HepG2 (cell line): ENCODE results near the gene SLC36A3. TPM values are rescaled to one million over a fixed set of nuclear protein-coding genes. Genes with fewer than 3 reads are reported as not detected.

ENCODE experiments used
- ATAC-seq: fragments of 200-7000 bp; cut with Tn5 transposase; 3 replicates; pipeline ENCODE4 v1.9.1; 2020; ENCODE audit warnings: mild to moderate bottlenecking, moderate library complexity
- BruUV-seq: library from RNA; stranded (reverse); fragments of 400-500 nt; replicated peaks from 2 replicates; lab custom pipeline; 2021; lab: Mats Ljungman, UMichigan
- CTCF ChIA-PET: fragments of 300-600 bp; formaldehyde crosslinking; extraction: SDS; loops from one replicate; lab custom pipeline; 2021; ENCODE audit warnings: low total read pairs, inconsistent platforms, low intra/inter-chr PET ratio; lab: Yijun Ruan, JAX
- POLR2A ChIA-PET: fragments of 350-600 bp; sonication (Branson Sonifier 250); formaldehyde crosslinking; loops from one replicate; lab custom pipeline; 2020; ENCODE audit warnings: antibody characterized with exemption, inconsistent platforms; lab: Yijun Ruan, JAX
- DNase-seq: peaks from one replicate; pipeline ENCODE4 v3.0.0-alpha.2; 2015; ENCODE audit warnings: low spot score
- FAIRE-seq: peaks from 3 replicates; lab custom pipeline; 2011; peaks lifted over from hg19 to GRCh38; lab: Jason Lieb, UNC
- H2AFZ ChIP-seq: one replicate; pipeline ENCODE4 v1.6.1; 2011; ENCODE audit warnings: low read length, inconsistent platforms
- H3K27ac ChIP-seq: fragments of 300-600 bp; 3 replicates; pipeline ENCODE4 v1.8.0; 2011; ENCODE audit warnings: mixed run types, mild to moderate bottlenecking, mixed read lengths, low read length, inconsistent platforms; ENCODE audit not compliant: insufficient read depth; ENCODE audit errors: extremely low read length
- H3K27me3 ChIP-seq, 2 experiments: fragments of 200-600 bp in 1 of 2; 2 replicates in 1 of 2; 3 replicates in 1 of 2; pipeline versions ENCODE4 v1.6.0 to v1.8.0; 2011; ENCODE audit warnings: low read length in 2 of 2, mild to moderate bottlenecking in 2 of 2, moderate library complexity in 2 of 2, inconsistent platforms in 1 of 2; ENCODE audit not compliant: insufficient read depth in 2 of 2, control insufficient read depth in 1 of 2
- H3K36me3 ChIP-seq, 2 experiments: fragments of 200-600 bp in 1 of 2; replicated peaks in 1 of 2; 2 replicates in 1 of 2; 3 replicates in 1 of 2; pipeline versions ENCODE4 v1.5.1 to v1.8.0; 2011; ENCODE audit warnings: low read length in 2 of 2, inconsistent platforms in 1 of 2; ENCODE audit not compliant: insufficient read depth in 2 of 2, control insufficient read depth in 1 of 2
- H3K4me1 ChIP-seq: 2 replicates; pipeline ENCODE4 v1.5.1; 2012; ENCODE audit warnings: low read length, inconsistent platforms; ENCODE audit not compliant: insufficient read depth
- H3K4me2 ChIP-seq: 2 replicates; pipeline ENCODE4 v1.6.0; 2011; ENCODE audit warnings: low read depth, low read length, inconsistent platforms
- H3K4me3 ChIP-seq, 3 experiments: fragments of 200-600 bp in 1 of 3; sonication (generic), shearing (Covaris generic) in 1 of 3; replicated peaks in 1 of 3; 2 replicates each; pipeline ENCODE4 v1.5.1; 2011 to 2016; ENCODE audit warnings: low read length in 3 of 3, inconsistent platforms in 2 of 3, low read depth in 2 of 3, mild to moderate bottlenecking in 2 of 3, control low read depth in 1 of 3, mixed read lengths in 1 of 3; ENCODE audit not compliant: insufficient read depth in 1 of 3
- H3K79me2 ChIP-seq: one replicate; pipeline ENCODE4 v1.6.1; 2011; ENCODE audit warnings: low read length, inconsistent platforms; ENCODE audit not compliant: insufficient read depth
- H3K9ac ChIP-seq: 2 replicates; pipeline ENCODE4 v1.6.0; 2011; ENCODE audit warnings: mild to moderate bottlenecking, low read depth, low read length, inconsistent platforms; ENCODE audit not compliant: insufficient read depth
- H3K9me3 ChIP-seq: 2 replicates; pipeline ENCODE4 v1.5.1; 2012; ENCODE audit warnings: mild to moderate bottlenecking, low read length
- H4K20me1 ChIP-seq: 2 replicates; pipeline ENCODE4 v1.6.0; 2011; ENCODE audit warnings: inconsistent platforms, mild to moderate bottlenecking, low read length, moderate library complexity; ENCODE audit not compliant: insufficient read depth
- ARID2 ChIP-seq: sonication (generic); formaldehyde crosslinking; IDR thresholded peaks from 2 replicates; pipeline ENCODE4 v1.8.1; 2022; ENCODE audit warnings: mild to moderate bottlenecking, missing genetic modification reagents, borderline replicate concordance
- ARNT2 ChIP-seq: sonication (generic); formaldehyde crosslinking; IDR thresholded peaks from 2 replicates; pipeline ENCODE4 v1.8.0; 2022; ENCODE audit warnings: mild to moderate bottlenecking, low read depth, missing genetic modification reagents, moderate library complexity
- ATF7 ChIP-seq, 2 experiments: fragments of 450-650 bp in 1 of 2; sonication (generic) in 1 of 2; formaldehyde crosslinking in 1 of 2; IDR thresholded peaks; 2 replicates each; pipeline versions ENCODE4 v1.4.0 to v1.6.1; 2016 to 2020; ENCODE audit warnings: antibody characterized with exemption in 1 of 2, mild to moderate bottlenecking in 1 of 2, missing genetic modification reagents in 1 of 2
- BRD4 ChIP-seq: sonication (generic); formaldehyde crosslinking; IDR thresholded peaks from 2 replicates; pipeline ENCODE4 v1.4.0; 2020; ENCODE audit warnings: missing genetic modification reagents
- CHD2 ChIP-seq: IDR thresholded peaks from 2 replicates; pipeline ENCODE4 v1.6.1; 2011; ENCODE audit warnings: low read depth, low read length, improper control_type of control experiment
- CTCF ChIP-seq: sonication (generic); formaldehyde crosslinking; IDR thresholded peaks from 2 replicates; pipeline ENCODE4 v1.5.0; 2020; ENCODE audit warnings: mild to moderate bottlenecking, missing genetic modification reagents, moderate library complexity
- HOXA7 ChIP-seq: sonication (generic); formaldehyde crosslinking; IDR thresholded peaks from 2 replicates; pipeline ENCODE4 v1.8.1; 2022; ENCODE audit warnings: mild to moderate bottlenecking, missing genetic modification reagents, moderate library complexity
- MAFK ChIP-seq, 2 experiments: IDR thresholded peaks in 1 of 2; conservative IDR thresholded peaks in 1 of 2; 2 replicates each; pipeline ENCODE4 v1.6.1; 2011; ENCODE audit warnings: improper control_type of control experiment in 2 of 2, low read length in 2 of 2
- POLR2G ChIP-seq: fragments of 200-400 bp; formaldehyde crosslinking; IDR thresholded peaks from 2 replicates; pipeline ENCODE4 v1.6.1; 2018; ENCODE audit warnings: mild to moderate bottlenecking, low read depth, low read length, moderate library complexity
- SP2 ChIP-seq: sonication (generic); formaldehyde crosslinking; IDR thresholded peaks from 2 replicates; pipeline ENCODE4 v1.5.1; 2020; ENCODE audit warnings: mild to moderate bottlenecking, missing genetic modification reagents
- STAG1 ChIP-seq: sonication (generic); formaldehyde crosslinking; IDR thresholded peaks from 2 replicates; pipeline ENCODE4 v1.4.0; 2020; ENCODE audit warnings: missing genetic modification reagents
- USF2 ChIP-seq, 2 experiments: sonication (generic) in 1 of 2; formaldehyde crosslinking in 1 of 2; IDR thresholded peaks; 2 replicates each; pipeline versions ENCODE4 v1.5.1 to v1.6.1; 2011 to 2020; ENCODE audit warnings: borderline replicate concordance in 1 of 2, low read depth in 1 of 2, low read length in 1 of 2, mild to moderate bottlenecking in 1 of 2, missing genetic modification reagents in 1 of 2, moderate library complexity in 1 of 2
- WIZ ChIP-seq: sonication (generic); formaldehyde crosslinking; IDR thresholded peaks from 2 replicates; pipeline ENCODE4 v1.5.1; 2020; ENCODE audit warnings: mild to moderate bottlenecking, missing genetic modification reagents
- ZNF263 ChIP-seq: sonication (generic); formaldehyde crosslinking; IDR thresholded peaks from 2 replicates; pipeline ENCODE4 v1.4.0; 2020; ENCODE audit warnings: missing genetic modification reagents
- ZNF30 ChIP-seq: sonication (generic); formaldehyde crosslinking; IDR thresholded peaks from 2 replicates; pipeline ENCODE4 v1.5.0; 2020; ENCODE audit warnings: mild to moderate bottlenecking, missing genetic modification reagents
- ZNF484 ChIP-seq: sonication (generic); formaldehyde crosslinking; IDR thresholded peaks from 2 replicates; pipeline ENCODE4 v1.5.1; 2020; ENCODE audit warnings: mild to moderate bottlenecking, low read depth, missing genetic modification reagents, borderline replicate concordance
- WGBS: methylation state at CpG from one replicate; pipeline ENCODE4 v1.1.6; 2017; ENCODE audit warnings: low lambda C conversion rate; 5-methylcytosine and 5-hydroxymethylcytosine counted together
- in situ Hi-C: cut with HindIII; loops from 2 replicates; pipeline ENCODE4 v1.10.0; 2017; ENCODE audit warnings: low pct_unique_long_range_greater_than_20kb; ENCODE audit not compliant: extremely low pct_ligation_motif_present
- intact Hi-C: fragments of 100-400 bp; cut with micrococcal nuclease; formaldehyde crosslinking; loops from one replicate; pipeline ENCODE4 v1.10.0; 2022; ENCODE audit not compliant: unreplicated experiment
- polyA plus RNA-seq, 8 experiments: library from polyadenylated mRNA; depleted of rRNA in 3 of 8; stranded (reverse) in 7 of 8; unstranded in 1 of 8; fragments of >200 nt; fragmentation: Illumina TruSeq in 4 of 8; extraction: Trizol in 4 of 8; gene quantifications; 2 replicates each; pipeline versions ENCODE4 v1.2.1 to v1.2.3, GENCODE V29; 2011 to 2016; ENCODE audit warnings: low read depth in 4 of 8, missing spikeins in 1 of 8, mixed read lengths in 1 of 8; ENCODE audit not compliant: insufficient read depth in 1 of 8
- total RNA-seq, 5 experiments: library from RNA; depleted of rRNA; stranded (reverse); fragments of >200 nt; fragmentation: Illumina TruSeq; extraction: Trizol; gene quantifications; 2 replicates each; pipeline ENCODE4 v1.2.3, GENCODE V29; 2016; ENCODE audit warnings: low read depth in 1 of 5
- TF ChIP-seq, protein P1 (sequence below): sonication (generic); formaldehyde crosslinking; IDR thresholded peaks from 2 replicates; pipeline ENCODE4 v1.4.0; 2020; ENCODE audit warnings: missing genetic modification reagents

The SLC36A3 gene
- total and polyA plus RNA-seq, 2 of the 13 experiments (the other 11 are each of a cell fraction or from before 2014, with no cell fraction given), result not detected

GRCh38 chr5:151298063-151298855 is 5.3 kb downstream of the SLC36A3 start (continued):
- TF ChIP-seq USF2 (IDR thresholded peaks at IDR 0.05; ENCODE audit: low read depth, low read length), result peak; percentile 29; the same call in 1 of the 2 replicates
- TF ChIP-seq USF2 (CRISPR knock-in tag; IDR thresholded peaks at IDR 0.05; ENCODE audit: borderline replicate concordance), result no peak
- no peak for TF ChIP-seq MAFK (conservative IDR thresholded peaks at IDR 0.05 in 1 of 2, IDR thresholded peaks at IDR 0.05 in 1 of 2; ENCODE audit: low read length in 2 of 2)
- TF ChIP-seq STAG1, result peak; percentile 69
- no peak for TF ChIP-seq ARID2 (CRISPR knock-in tag)
- peak; percentile 54; the same call in 1 of the 2 replicates for TF ChIP-seq ZNF263 (CRISPR knock-in tag)

- POLR2A ChIA-PET, result no interaction called here
- Histone ChIP-seq H2AFZ (no peak overlapping the region), H4K20me1 (no peaks in the 10 kb centered on the region), H3K79me2 (no peaks in the 10 kb centered on the region), H3K4me2 (no peak overlapping the region), H3K27ac (no peak overlapping the region), H3K4me3 (no peak overlapping the region), H3K27me3 (0 out of 5 replicates have a peak, but pooled peaks cover 0 to 6% of the 10 kb centered on the region in 2 experiments), H3K36me3 (no peaks in the 10 kb centered on the region), H3K9me3 (no peaks in the 10 kb centered on the region), H3K4me1 (no peaks in the 10 kb centered on the region), H3K9ac (no peak overlapping the region)
- 0% methylated on average over 2 of the region's 2 CpGs for WGBS
- no TSS peak for BruUV-seq
- in situ Hi-C loops, result no loop called here
- no peak for DNase-seq
- CTCF ChIA-PET, result no interaction called here
- intact Hi-C loops, result no loop called here
- ATAC-seq, result no peak
- no peak for FAIRE-seq
- TF ChIP-seq BRD4, result no peak
- TF ChIP-seq ARNT2 (CRISPR knock-in tag), result no peak
- TF ChIP-seq, protein P1, sequence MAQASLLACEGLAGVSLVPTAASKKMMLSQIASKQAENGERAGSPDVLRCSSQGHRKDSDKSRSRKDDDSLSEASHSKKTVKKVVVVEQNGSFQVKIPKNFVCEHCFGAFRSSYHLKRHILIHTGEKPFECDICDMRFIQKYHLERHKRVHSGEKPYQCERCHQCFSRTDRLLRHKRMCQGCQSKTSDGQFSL, result no peak
- no peak for TF ChIP-seq ATF7 (IDR thresholded peaks at IDR 0.05)
- no peak for TF ChIP-seq ATF7 (CRISPR knock-in tag; IDR thresholded peaks at IDR 0.05)
- no peak for TF ChIP-seq ZNF30 (CRISPR knock-in tag)
- TF ChIP-seq POLR2G, result no peak
- TF ChIP-seq CTCF (CRISPR knock-in tag), result no peak
- TF ChIP-seq ZNF484 (CRISPR knock-in tag), result no peak
- TF ChIP-seq HOXA7, result no peak
- TF ChIP-seq SP2 (CRISPR knock-in tag), result no peak
- TF ChIP-seq WIZ (CRISPR knock-in tag), result no peak
- no peak for TF ChIP-seq CHD2
Observed at GRCh38 chr5:151296974-151297373, 6.6 kb downstream of the SLC36A3 start.
